Measurements from ENCODE around the gene CCM2L.
A peak's percentile ranks its signal among the peaks of the same experiment; 100 is the strongest.

The CCM2L gene

GRCh38 chr20:31998246-31998645, 12.0 kb upstream of the CCM2L start:
- FAIRE-seq (no peak), DNase-seq (ENCODE audit: insufficient read length) (no peak)
- no peak for TF ChIP-seq TAF1 (IDR thresholded peaks at IDR 0.05; ENCODE audit: borderline replicate concordance, low read depth, low read length)
- TF ChIP-seq POLR2A (IDR thresholded peaks at IDR 0.05; ENCODE audit: low read depth, low read length), result no peak
- TF ChIP-seq POLR2AphosphoS5 (IDR thresholded peaks at IDR 0.05; ENCODE audit: low read depth, low read length), result no peak

- TF ChIP-seq POLR2A (IDR thresholded peaks at IDR 0.05; ENCODE audit: low read depth, low read length), result no peak
- TF ChIP-seq TAF1 (IDR thresholded peaks at IDR 0.05; ENCODE audit: borderline replicate concordance, low read depth, low read length), result no peak
- TF ChIP-seq POLR2AphosphoS5 (IDR thresholded peaks at IDR 0.05; ENCODE audit: low read depth, low read length), result no peak
- no peak for FAIRE-seq
- no peak for DNase-seq (ENCODE audit: insufficient read length)
Measured at GRCh38 chr20:32003325-32003724, 6.9 kb upstream of the CCM2L start.

GRCh38 chr20:32004963-32005362, 5.3 kb upstream of the CCM2L start:
- DNase-seq (ENCODE audit: insufficient read length), result no peak
- TF ChIP-seq TAF1 (IDR thresholded peaks at IDR 0.05; ENCODE audit: borderline replicate concordance, low read depth, low read length), result no peak
- FAIRE-seq, result peak; percentile 27

- FAIRE-seq, result no peak
- DNase-seq (ENCODE audit: insufficient read length), result no peak
- no peak for TF ChIP-seq POLR2AphosphoS5 (IDR thresholded peaks at IDR 0.05; ENCODE audit: low read depth, low read length)
- no peak for TF ChIP-seq POLR2A (IDR thresholded peaks at IDR 0.05; ENCODE audit: low read depth, low read length)
- TF ChIP-seq TAF1 (IDR thresholded peaks at IDR 0.05; ENCODE audit: borderline replicate concordance, low read depth, low read length), result no peak
Measured at GRCh38 chr20:32006053-32006452, 4.2 kb upstream of the CCM2L start.

GRCh38 chr20:32006841-32007786, 3.1 kb upstream of the CCM2L start:
- no peak for TF ChIP-seq POLR2A (IDR thresholded peaks at IDR 0.05; ENCODE audit: low read depth, low read length)
- no peak for TF ChIP-seq POLR2AphosphoS5 (IDR thresholded peaks at IDR 0.05; ENCODE audit: low read depth, low read length)
- TF ChIP-seq TAF1 (IDR thresholded peaks at IDR 0.05; ENCODE audit: borderline replicate concordance, low read depth, low read length), result no peak
- no peak for FAIRE-seq

GRCh38 chr20:32007787-32008616, 2.2 kb upstream of the CCM2L start:
- FAIRE-seq (no peak), DNase-seq (ENCODE audit: insufficient read length) (no peak)
- TF ChIP-seq TAF1 (IDR thresholded peaks at IDR 0.05; ENCODE audit: borderline replicate concordance, low read depth, low read length), result no peak
- TF ChIP-seq POLR2A (IDR thresholded peaks at IDR 0.05; ENCODE audit: low read depth, low read length), result no peak
- no peak for TF ChIP-seq POLR2AphosphoS5 (IDR thresholded peaks at IDR 0.05; ENCODE audit: low read depth, low read length)

More at GRCh38 chr20:32006841-32007786, 3.1 kb upstream of the CCM2L start:
- DNase-seq (ENCODE audit: insufficient read length), result no peak

- FAIRE-seq, result no peak
- TF ChIP-seq POLR2A (IDR thresholded peaks at IDR 0.05; ENCODE audit: low read depth, low read length), result no peak
- TF ChIP-seq TAF1 (IDR thresholded peaks at IDR 0.05; ENCODE audit: borderline replicate concordance, low read depth, low read length), result no peak
- TF ChIP-seq POLR2AphosphoS5 (IDR thresholded peaks at IDR 0.05; ENCODE audit: low read depth, low read length), result no peak
- no peak for DNase-seq (ENCODE audit: insufficient read length)
Measured at GRCh38 chr20:32009564-32009963, 674 bp upstream of the CCM2L start.

GRCh38 chr20:32010666-32011065, 428 bp downstream of the CCM2L start:
- TF ChIP-seq POLR2A (IDR thresholded peaks at IDR 0.05; ENCODE audit: low read depth, low read length) (no peak), TAF1 (IDR thresholded peaks at IDR 0.05; ENCODE audit: borderline replicate concordance, low read depth, low read length) (no peak), POLR2AphosphoS5 (IDR thresholded peaks at IDR 0.05; ENCODE audit: low read depth, low read length) (no peak)
- no peak for FAIRE-seq

GRCh38 chr20:32012159-32012688, 2.0 kb downstream of the CCM2L start:
- DNase-seq (ENCODE audit: insufficient read length), result no peak
- no peak for FAIRE-seq
- no peak for TF ChIP-seq POLR2AphosphoS5 (IDR thresholded peaks at IDR 0.05; ENCODE audit: low read depth, low read length)
- TF ChIP-seq POLR2A (IDR thresholded peaks at IDR 0.05; ENCODE audit: low read depth, low read length), result no peak
- TF ChIP-seq TAF1 (IDR thresholded peaks at IDR 0.05; ENCODE audit: borderline replicate concordance, low read depth, low read length), result no peak

More at GRCh38 chr20:32010666-32011065, 428 bp downstream of the CCM2L start:
- no peak for DNase-seq (ENCODE audit: insufficient read length)

GRCh38 chr20:32013326-32013725, 3.1 kb downstream of the CCM2L start:
- DNase-seq (ENCODE audit: insufficient read length) (no peak), FAIRE-seq (no peak)
- TF ChIP-seq POLR2AphosphoS5 (IDR thresholded peaks at IDR 0.05; ENCODE audit: low read depth, low read length) (no peak), TAF1 (IDR thresholded peaks at IDR 0.05; ENCODE audit: borderline replicate concordance, low read depth, low read length) (no peak), POLR2A (IDR thresholded peaks at IDR 0.05; ENCODE audit: low read depth, low read length) (no peak)

GRCh38 chr20:32017711-32018251, 7.5 kb downstream of the CCM2L start:
- TF ChIP-seq POLR2AphosphoS5 (IDR thresholded peaks at IDR 0.05; ENCODE audit: low read depth, low read length) (no peak), TAF1 (IDR thresholded peaks at IDR 0.05; ENCODE audit: borderline replicate concordance, low read depth, low read length) (no peak)
- FAIRE-seq (no peak), DNase-seq (ENCODE audit: insufficient read length) (no peak)
